ENCODE data around the gene KCNH2.

GRCh38 chr7:150959739-150960734 lies 18.1 kb downstream of the KCNH2 start:
- TF ChIP-seq, protein P1, sequence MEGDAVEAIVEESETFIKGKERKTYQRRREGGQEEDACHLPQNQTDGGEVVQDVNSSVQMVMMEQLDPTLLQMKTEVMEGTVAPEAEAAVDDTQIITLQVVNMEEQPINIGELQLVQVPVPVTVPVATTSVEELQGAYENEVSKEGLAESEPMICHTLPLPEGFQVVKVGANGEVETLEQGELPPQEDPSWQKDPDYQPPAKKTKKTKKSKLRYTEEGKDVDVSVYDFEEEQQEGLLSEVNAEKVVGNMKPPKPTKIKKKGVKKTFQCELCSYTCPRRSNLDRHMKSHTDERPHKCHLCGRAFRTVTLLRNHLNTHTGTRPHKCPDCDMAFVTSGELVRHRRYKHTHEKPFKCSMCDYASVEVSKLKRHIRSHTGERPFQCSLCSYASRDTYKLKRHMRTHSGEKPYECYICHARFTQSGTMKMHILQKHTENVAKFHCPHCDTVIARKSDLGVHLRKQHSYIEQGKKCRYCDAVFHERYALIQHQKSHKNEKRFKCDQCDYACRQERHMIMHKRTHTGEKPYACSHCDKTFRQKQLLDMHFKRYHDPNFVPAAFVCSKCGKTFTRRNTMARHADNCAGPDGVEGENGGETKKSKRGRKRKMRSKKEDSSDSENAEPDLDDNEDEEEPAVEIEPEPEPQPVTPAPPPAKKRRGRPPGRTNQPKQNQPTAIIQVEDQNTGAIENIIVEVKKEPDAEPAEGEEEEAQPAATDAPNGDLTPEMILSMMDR (IDR thresholded peaks at IDR 0.05; ENCODE audit: low read depth, low read length) = peak; percentile 19
- TF ChIP-seq POLR2A (IDR thresholded peaks at IDR 0.05; ENCODE audit: extremely low read depth, insufficient read length) (no peak), MAX (IDR thresholded peaks at IDR 0.05; ENCODE audit: low read depth, low read length) (peak; percentile 87)
